GM12872 (cell line): ENCODE measurements around the gene OR6C70.

Source experiments
- CTCF ChIP-seq: IDR thresholded peaks from 3 replicates; pipeline ENCODE4 v1.5.1; 2011; ENCODE audit warnings: low read depth, mild to moderate bottlenecking, low read length, moderate library complexity; ENCODE audit not compliant: insufficient read depth

The OR6C70 gene

GRCh38 chr12:55470088-55470829 is at the start of gene OR6C70:
Gene OR6C70, minus strand, starts transcription at chr12:55470138. Its CDS starts 0 bp downstream, at chr12:55470138.
- TF ChIP-seq CTCF, result no peak

- TF ChIP-seq CTCF, result no peak
Observed at GRCh38 chr12:55516391-55516790, 46.5 kb upstream of the OR6C70 start.

GRCh38 chr12:55515696-55516095 is 45.8 kb upstream of the OR6C70 start:
- peak; percentile 38; the same call in 1 of the 3 replicates for TF ChIP-seq CTCF

GRCh38 chr12:55501601-55502000 is 31.7 kb upstream of the OR6C70 start:
- TF ChIP-seq CTCF, result no peak

- no peak for TF ChIP-seq CTCF
Observed at GRCh38 chr12:55499810-55500252, 29.9 kb upstream of the OR6C70 start.

- no peak for TF ChIP-seq CTCF
Observed at GRCh38 chr12:55499231-55499630, 29.3 kb upstream of the OR6C70 start.

GRCh38 chr12:55495490-55495889 is 25.6 kb upstream of the OR6C70 start:
- no peak for TF ChIP-seq CTCF
